IMR-90 (cell line): ENCODE data around the gene RARS2. TPM values are rescaled to one million over a fixed set of nuclear protein-coding genes. Genes with fewer than 3 reads are reported as not detected.

ENCODE experiments used
- ATAC-seq: fragments of 200-7000 bp; cut with Tn5 transposase; 2 replicates; pipeline ENCODE4 v1.9.1; 2020; ENCODE audit warnings: low read depth, mild to moderate bottlenecking, moderate library complexity
- BruUV-seq: library from RNA; stranded (reverse); fragments of 400-500 nt; replicated peaks from 2 replicates; lab custom pipeline; 2021; lab: Mats Ljungman, UMichigan
- CTCF ChIA-PET: fragments of 300-600 bp; formaldehyde crosslinking; extraction: SDS; loops from one replicate; lab custom pipeline; 2021; ENCODE audit warnings: antibody characterized with exemption; lab: Yijun Ruan, JAX
- POLR2A ChIA-PET: fragments of 300-600 bp; sonication (Branson Sonifier 250); formaldehyde crosslinking; loops from one replicate; lab custom pipeline; 2022; ENCODE audit warnings: antibody characterized with exemption; ENCODE audit not compliant: unreplicated experiment; lab: Charles Lee
- DNase-seq: peaks from one replicate; pipeline ENCODE4 v3.0.0; 2013
- H2AFZ ChIP-seq: replicated peaks from 2 replicates; pipeline ENCODE3; 2013; ENCODE audit warnings: low read length, mild to moderate bottlenecking; ENCODE audit not compliant: poor library complexity
- H2AK5ac ChIP-seq: 2 replicates; pipeline ENCODE4 v1.6.1; 2013; ENCODE audit warnings: low read depth, low read length, inconsistent platforms
- H2AK9ac ChIP-seq: replicated peaks from 2 replicates; pipeline ENCODE3; 2013; ENCODE audit warnings: mild to moderate bottlenecking, low read depth, low read length, moderate library complexity; ENCODE audit not compliant: poor library complexity
- H2BK120ac ChIP-seq: 2 replicates; pipeline ENCODE4 v1.6.1; 2013; ENCODE audit warnings: low read depth, low read length, inconsistent platforms
- H2BK15ac ChIP-seq: 3 replicates; pipeline ENCODE4 v1.6.1; 2013; ENCODE audit warnings: low read depth, low read length, inconsistent platforms
- H2BK20ac ChIP-seq: 2 replicates; pipeline ENCODE4 v1.6.1; 2013; ENCODE audit warnings: low read depth, mild to moderate bottlenecking, inconsistent platforms, low read length, moderate library complexity
- H2BK5ac ChIP-seq: 2 replicates; pipeline ENCODE4 v1.6.1; 2013; ENCODE audit warnings: mild to moderate bottlenecking, low read depth, low read length, inconsistent platforms; ENCODE audit not compliant: poor library complexity, severe bottlenecking
- H3K14ac ChIP-seq: replicated peaks from 2 replicates; pipeline ENCODE4 v1.6.1; 2013; ENCODE audit warnings: low read depth, low read length, inconsistent platforms
- H3K18ac ChIP-seq: 2 replicates; pipeline ENCODE4 v1.6.1; 2013; ENCODE audit warnings: low read depth, low read length, control low read depth
- H3K23ac ChIP-seq: 2 replicates; pipeline ENCODE4 v1.6.1; 2013; ENCODE audit warnings: low read depth, low read length, inconsistent platforms
- H3K27ac ChIP-seq: 2 replicates; pipeline ENCODE4 v1.5.1; 2013; ENCODE audit warnings: mild to moderate bottlenecking, control low read depth, low read length; ENCODE audit not compliant: insufficient read depth
- H3K27me3 ChIP-seq: 2 replicates; pipeline ENCODE4 v1.6.1; 2013; ENCODE audit warnings: low read length; ENCODE audit not compliant: control insufficient read depth, insufficient read depth
- H3K36me3 ChIP-seq: 2 replicates; pipeline ENCODE4 v1.6.1; 2013; ENCODE audit warnings: low read length, mixed read lengths; ENCODE audit not compliant: control insufficient read depth, insufficient read depth
- H3K4ac ChIP-seq: 2 replicates; pipeline ENCODE4 v1.6.1; 2013; ENCODE audit warnings: low read depth, low read length, inconsistent platforms
- H3K4me1 ChIP-seq: 2 replicates; pipeline ENCODE4 v1.6.1; 2013; ENCODE audit warnings: low read length, mixed read lengths; ENCODE audit not compliant: control insufficient read depth, insufficient read depth
- H3K4me2 ChIP-seq: 2 replicates; pipeline ENCODE4 v1.6.1; 2013; ENCODE audit warnings: low read depth, mild to moderate bottlenecking, control low read depth, low read length, moderate library complexity
- H3K4me3 ChIP-seq: 2 replicates; pipeline ENCODE4 v1.5.1; 2013; ENCODE audit warnings: low read depth, mild to moderate bottlenecking, control low read depth, low read length, moderate library complexity; ENCODE audit not compliant: insufficient read depth
- H3K56ac ChIP-seq: 2 replicates; pipeline ENCODE4 v1.6.1; 2013; ENCODE audit warnings: low read length, inconsistent platforms; ENCODE audit not compliant: insufficient read depth; ENCODE audit errors: extremely low read depth
- H3K79me1 ChIP-seq, 2 experiments: 2 replicates each; pipeline ENCODE4 v1.6.1; 2013; ENCODE audit warnings: low read length in 2 of 2, inconsistent platforms in 1 of 2, low read depth in 1 of 2
- H3K9ac ChIP-seq: 2 replicates; pipeline ENCODE4 v1.6.1; 2013; ENCODE audit warnings: low read depth, low read length, control low read depth
- H3K9me1 ChIP-seq: 2 replicates; pipeline ENCODE4 v1.6.1; 2013; ENCODE audit warnings: low read length, inconsistent platforms; ENCODE audit not compliant: insufficient read depth
- H3K9me3 ChIP-seq: 2 replicates; pipeline ENCODE4 v1.6.1; 2013; ENCODE audit warnings: low read length; ENCODE audit not compliant: control insufficient read depth, insufficient read depth
- H4K20me1 ChIP-seq: 2 replicates; pipeline ENCODE4 v1.6.1; 2013; ENCODE audit warnings: low read length, inconsistent platforms; ENCODE audit not compliant: insufficient read depth
- H4K5ac ChIP-seq: 2 replicates; pipeline ENCODE4 v1.6.1; 2013; ENCODE audit warnings: mild to moderate bottlenecking, low read depth, low read length, control low read depth
- H4K8ac ChIP-seq, 2 experiments: 2 replicates each; pipeline ENCODE4 v1.6.1; 2013; ENCODE audit warnings: low read depth in 2 of 2, low read length in 2 of 2, control low read depth in 1 of 2, inconsistent platforms in 1 of 2
- H4K91ac ChIP-seq: 2 replicates; pipeline ENCODE4 v1.6.1; 2013; ENCODE audit warnings: low read depth, low read length, inconsistent platforms; ENCODE audit not compliant: insufficient read depth
- BHLHE40 ChIP-seq: fragments of 150-350 bp; IDR thresholded peaks from 2 replicates; pipeline ENCODE4 v1.6.1; 2016; ENCODE audit warnings: mild to moderate bottlenecking, low read depth, low read length
- CHD1 ChIP-seq: IDR thresholded peaks from 2 replicates; pipeline ENCODE4 v1.6.1; 2012; ENCODE audit warnings: low read depth, low read length, improper control_type of control experiment
- WGBS, 2 experiments: methylation state at CpG; one replicate each; pipeline versions ENCODE4 v1.1.5 to v1.1.7; 2013; ENCODE audit warnings: missing lambda C conversion rate in 2 of 2; ENCODE audit not compliant: insufficient read length in 1 of 2; ENCODE audit errors: extremely low coverage in 2 of 2; 5-methylcytosine and 5-hydroxymethylcytosine counted together
- dilution Hi-C: fragments of 300-500 bp; cut with HindIII; formaldehyde crosslinking; loops from one replicate; pipeline ENCODE4 v1.14.3; 2018; ENCODE audit warnings: low sequenced_read_pairs; ENCODE audit not compliant: unreplicated experiment
- in situ Hi-C: fragments of 300-500 bp; cut with MboI; formaldehyde crosslinking; loops from 3 replicates; pipeline ENCODE4 v1.14.3; 2019; ENCODE audit warnings: low sequenced_read_pairs, inconsistent platforms, mixed read lengths
- intact Hi-C: fragments of 100-400 bp; cut with micrococcal nuclease; formaldehyde crosslinking; loops from 2 replicates; pipeline ENCODE4 v1.10.0; 2022
- polyA plus RNA-seq, 3 experiments: library from polyadenylated mRNA; depleted of rRNA; stranded (reverse); fragments of >200 nt; gene quantifications; 2 replicates each; pipeline ENCODE4 v1.2.3, GENCODE V29; 2012; ENCODE audit warnings: low replicate concordance in 1 of 3
- total RNA-seq: library from RNA; depleted of rRNA; stranded (reverse); fragments of >200 nt; gene quantifications from 2 replicates; pipeline ENCODE4 v1.2.3, GENCODE V29; 2012
- TF ChIP-seq, protein P1 (sequence below): fragments of 150-350 bp; IDR thresholded peaks from 2 replicates; pipeline ENCODE4 v1.6.1; 2017; ENCODE audit warnings: mild to moderate bottlenecking, antibody characterized with exemption, low read length, low read depth

RARS2 gene
- total and polyA plus RNA-seq, 2 of the 4 experiments (the other 2 are of a cell fraction): 19.9 to 33.0 TPM

DNA sequence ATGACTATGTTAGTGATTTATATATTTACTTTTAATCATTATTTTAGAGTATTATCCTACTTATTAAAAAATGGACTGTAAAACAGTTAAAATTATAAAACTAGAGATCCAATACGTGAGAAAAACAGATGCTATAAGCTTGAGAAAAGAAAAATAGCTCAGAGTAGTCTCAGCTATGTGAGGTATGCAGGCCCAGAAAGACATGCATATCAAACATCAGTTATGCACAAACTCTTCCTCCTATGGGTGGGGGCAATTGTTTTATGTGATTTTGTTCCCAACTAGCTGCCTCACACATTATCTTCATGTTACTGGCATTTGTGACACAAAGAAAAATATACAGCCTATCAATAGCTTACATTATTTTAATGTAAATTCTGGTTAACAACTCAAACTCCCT, 28.8 kb downstream of the RARS2 start:
- peak; percentile 20 for DNase-seq
- H3K4me2 ChIP-seq: no peak overlapping the region; the same call in 1 of the 2 replicates
- H3K79me1 ChIP-seq: peaks cover 11 to 52% of the 10 kb centered on the region in 2 experiments; a peak in 3 of 4 replicates
- H3K9ac ChIP-seq: no peak overlapping the region; the same call in 1 of the 2 replicates
- H3K9me1 ChIP-seq: peaks cover 5% of the 10 kb centered on the region
- ATAC-seq: peak; percentile 82
- peak overlapping the region; percentile 76 for H2BK5ac ChIP-seq
- dilution Hi-C loops: no loop called here
- no TSS peak for BruUV-seq
- no peak overlapping the region for H2BK15ac ChIP-seq
- no peak overlapping the region for H4K8ac ChIP-seq
- no peak overlapping the region for H2BK120ac ChIP-seq
- no peaks in the 10 kb centered on the region for H3K9me3 ChIP-seq
- no peak overlapping the region for H3K4me3 ChIP-seq
- H4K20me1 ChIP-seq: peaks cover 7% of the 10 kb centered on the region; the same call in 1 of the 2 replicates
- no peak overlapping the region for H3K14ac ChIP-seq
- no peaks in the 10 kb centered on the region for H3K27me3 ChIP-seq
- H3K56ac ChIP-seq: no peak overlapping the region
- no peak overlapping the region for H2AK9ac ChIP-seq
- H4K91ac ChIP-seq: no peak overlapping the region
- H2AK5ac ChIP-seq: no peak overlapping the region
- H4K5ac ChIP-seq: no peak overlapping the region
- WGBS, 2 experiments: no CpG with 5 or more reads among the region's 1 CpG
- peaks cover 25% of the 10 kb centered on the region for H3K36me3 ChIP-seq
- H2BK20ac ChIP-seq: no peak overlapping the region
- TF ChIP-seq BHLHE40: no peak
- TF ChIP-seq CHD1: no peak
- TF ChIP-seq, protein P1, sequence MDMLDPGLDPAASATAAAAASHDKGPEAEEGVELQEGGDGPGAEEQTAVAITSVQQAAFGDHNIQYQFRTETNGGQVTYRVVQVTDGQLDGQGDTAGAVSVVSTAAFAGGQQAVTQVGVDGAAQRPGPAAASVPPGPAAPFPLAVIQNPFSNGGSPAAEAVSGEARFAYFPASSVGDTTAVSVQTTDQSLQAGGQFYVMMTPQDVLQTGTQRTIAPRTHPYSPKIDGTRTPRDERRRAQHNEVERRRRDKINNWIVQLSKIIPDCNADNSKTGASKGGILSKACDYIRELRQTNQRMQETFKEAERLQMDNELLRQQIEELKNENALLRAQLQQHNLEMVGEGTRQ: no peak
- CTCF ChIA-PET: no interaction called here
- in situ Hi-C loops: loop anchor here (25.0 kb wide), 1 partner anchor 1301 kb away; no protein-coding TSS in a partner anchor
- H2AFZ ChIP-seq: no peak overlapping the region
- H3K27ac ChIP-seq: no peak overlapping the region
- no peak overlapping the region for H3K4ac ChIP-seq
- H3K23ac ChIP-seq: no peak overlapping the region
- peaks cover 11% of the 10 kb centered on the region for H3K4me1 ChIP-seq
- POLR2A ChIA-PET: no interaction called here
- intact Hi-C loops: no loop called here
- H3K18ac ChIP-seq: no peak overlapping the region
